NCI-H1694 (cell line): ENCODE data around the gene GALE.
"Not testable (repeated sequence)": the region's sequence is repeated elsewhere in the genome, so short reads cannot be mapped to it uniquely, and the experiment has no call there.

ENCODE experiments used
- DNase-seq: peaks from one replicate; lab custom pipeline; 2025; lab: John Stamatoyannopoulos, UW

The GALE gene

DNA sequence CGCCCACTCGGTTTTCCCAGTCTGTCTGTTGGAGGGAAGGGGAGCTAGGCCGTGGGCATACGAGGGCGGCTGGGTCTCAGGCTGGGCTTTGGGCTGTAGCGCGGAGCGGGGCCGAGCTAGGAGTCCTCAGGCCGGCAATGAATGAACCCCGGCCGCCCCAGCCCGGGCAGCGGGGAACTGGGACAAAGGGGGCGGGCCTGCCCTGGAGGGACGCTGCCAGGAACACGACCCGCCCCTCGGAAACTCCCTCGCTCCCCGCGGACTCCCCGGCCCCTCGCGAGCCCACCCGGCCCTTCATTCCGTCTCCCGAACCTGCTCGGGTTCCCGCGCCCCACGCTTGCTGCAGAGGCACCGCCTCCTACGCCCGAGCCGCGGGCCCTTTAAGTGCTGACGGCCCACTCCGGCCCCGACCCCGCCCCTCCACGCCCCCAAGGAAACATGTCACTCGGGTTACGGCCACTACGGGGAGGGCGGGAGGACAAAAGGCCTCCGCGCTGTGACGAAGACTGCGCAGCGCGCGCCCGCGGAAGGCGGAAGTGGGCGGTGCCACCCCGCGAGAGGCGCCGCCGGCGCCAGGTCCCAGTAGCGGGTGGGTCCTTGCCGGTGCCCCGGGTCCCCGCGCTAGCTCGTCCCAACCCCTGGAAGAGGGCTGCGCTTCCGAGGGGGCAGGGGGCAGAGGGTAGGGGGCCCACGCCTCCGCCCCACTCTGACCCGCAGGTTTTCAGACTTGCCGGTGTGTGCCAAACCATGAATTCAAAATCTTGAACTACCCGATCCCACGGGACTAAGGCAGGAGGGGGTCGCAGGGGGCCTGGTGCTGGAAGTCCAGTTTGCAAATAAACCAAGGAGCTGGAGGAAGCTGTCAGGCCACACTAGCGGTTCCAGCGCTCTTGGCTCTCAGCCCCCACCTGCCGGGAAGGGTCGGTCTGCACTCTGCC, at the start of gene GALE:
Gene GALE (minus strand): TSS at position 355 of the 938 bp plus-strand sequence. CDS start 1,747 bp downstream, outside the sequence.
- peak; percentile 68 for DNase-seq

DNA sequence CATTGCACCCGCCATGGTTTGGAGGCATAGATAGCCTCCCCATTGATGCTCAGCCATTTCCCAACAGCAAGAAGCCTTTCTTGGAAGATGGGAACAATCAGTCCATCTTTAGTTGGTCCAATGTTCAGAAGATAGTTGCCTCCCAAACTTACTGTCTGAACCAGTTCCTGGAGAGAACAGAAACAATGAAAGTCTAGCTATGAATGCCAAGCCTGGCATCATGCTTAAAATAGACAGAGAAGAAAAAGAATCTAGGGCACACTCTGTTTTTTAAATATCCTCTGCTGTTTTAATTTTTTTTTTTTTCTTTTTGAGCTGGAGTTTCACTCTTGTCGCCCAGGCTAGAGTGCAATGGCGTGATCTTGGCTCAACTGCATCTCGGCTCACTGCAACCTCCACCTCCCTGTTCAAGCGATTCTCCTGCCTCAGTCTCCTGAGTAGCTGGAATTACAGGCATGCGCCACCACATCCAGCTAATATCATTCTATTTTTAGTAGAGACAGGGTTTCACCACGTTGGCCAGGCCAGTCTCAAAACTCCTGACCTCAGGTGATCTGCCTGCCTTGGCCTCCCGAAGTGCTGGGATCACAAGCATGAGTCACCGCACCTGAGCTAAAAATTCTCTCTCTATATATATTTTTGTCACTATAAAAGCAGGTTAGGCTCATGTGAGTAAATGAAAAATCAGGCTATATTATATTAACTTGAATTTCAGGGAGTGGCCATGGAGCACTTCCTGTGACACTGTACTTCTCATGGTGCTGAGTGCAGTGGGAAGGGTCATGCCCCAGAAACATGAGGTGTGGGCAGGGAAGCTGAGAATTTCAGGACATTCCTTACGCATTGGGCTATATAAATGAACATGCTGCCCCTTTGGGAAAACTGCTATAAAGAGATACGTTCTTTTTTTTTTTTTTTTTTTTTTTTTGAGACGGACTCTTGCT, 48.4 kb upstream of the GALE start:
- no peak for DNase-seq

DNA sequence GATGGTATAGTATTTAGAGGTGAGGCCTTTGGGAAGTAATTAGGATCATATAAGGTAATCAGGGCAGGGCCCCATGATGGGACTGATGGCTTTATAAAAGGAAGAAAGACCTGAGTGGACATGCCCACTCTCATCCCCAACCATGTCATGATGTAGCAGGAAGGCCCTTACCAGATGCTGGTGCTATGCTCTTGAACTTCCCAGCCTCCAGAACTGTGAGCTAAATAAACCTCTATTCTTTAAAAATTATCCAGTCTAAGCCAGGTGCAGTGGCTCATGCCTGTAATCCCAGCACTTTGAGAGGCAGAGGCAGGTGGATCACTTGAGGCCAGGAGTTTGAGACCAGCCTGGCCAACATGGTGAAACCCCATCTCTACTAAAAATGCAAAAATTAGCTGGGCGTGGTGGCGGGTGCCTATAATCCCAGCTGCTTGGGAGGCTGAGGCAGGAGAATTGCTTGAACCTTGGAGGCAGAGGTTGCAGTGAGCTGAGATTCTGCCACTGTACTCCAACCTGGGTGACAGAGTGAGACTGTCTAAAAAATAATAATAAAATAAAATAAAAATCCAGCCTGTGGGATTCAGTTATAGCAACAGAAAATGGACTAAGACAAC, 47.0 kb upstream of the GALE start:
- DNase-seq = not testable (repeated sequence)

DNA sequence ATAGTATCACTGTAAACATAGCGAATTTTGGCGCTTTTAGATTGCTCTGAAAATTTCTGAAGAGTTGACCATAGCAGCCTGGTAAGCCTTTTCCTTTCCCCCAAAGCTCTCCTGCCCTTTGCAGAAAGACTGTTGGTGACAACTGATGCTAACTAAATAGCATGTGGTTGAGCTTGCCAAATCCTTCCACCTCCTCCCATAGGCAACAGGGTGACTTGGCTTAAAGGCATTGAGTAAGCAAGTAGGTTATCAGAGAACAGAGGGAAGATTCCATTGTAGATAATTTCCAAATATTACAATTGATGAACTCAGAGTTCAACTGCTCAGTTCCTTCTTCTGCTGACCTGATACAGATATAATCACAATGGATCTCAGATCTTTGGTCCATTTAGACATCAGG, 44.6 kb upstream of the GALE start:
- no peak for DNase-seq

DNA sequence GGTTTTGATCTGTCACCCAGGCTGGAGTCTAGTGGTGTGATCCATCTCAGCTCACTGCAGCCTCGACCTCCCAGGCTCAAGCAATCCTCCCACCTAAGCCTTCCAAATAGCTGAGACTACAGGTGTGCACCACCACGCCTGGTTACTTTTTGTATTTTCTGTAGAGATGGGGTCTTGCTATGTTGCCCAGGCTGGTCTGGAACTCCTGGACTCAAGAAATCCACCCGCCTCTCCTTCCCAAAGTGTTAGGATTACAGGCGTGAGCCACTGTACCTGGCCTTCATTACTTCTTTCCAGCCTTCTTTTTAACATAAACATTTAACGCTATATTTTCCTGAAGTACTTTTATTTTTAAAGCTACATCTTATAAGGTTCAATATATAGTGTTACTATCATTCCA, 43.1 kb upstream of the GALE start:
- no peak for DNase-seq

DNA sequence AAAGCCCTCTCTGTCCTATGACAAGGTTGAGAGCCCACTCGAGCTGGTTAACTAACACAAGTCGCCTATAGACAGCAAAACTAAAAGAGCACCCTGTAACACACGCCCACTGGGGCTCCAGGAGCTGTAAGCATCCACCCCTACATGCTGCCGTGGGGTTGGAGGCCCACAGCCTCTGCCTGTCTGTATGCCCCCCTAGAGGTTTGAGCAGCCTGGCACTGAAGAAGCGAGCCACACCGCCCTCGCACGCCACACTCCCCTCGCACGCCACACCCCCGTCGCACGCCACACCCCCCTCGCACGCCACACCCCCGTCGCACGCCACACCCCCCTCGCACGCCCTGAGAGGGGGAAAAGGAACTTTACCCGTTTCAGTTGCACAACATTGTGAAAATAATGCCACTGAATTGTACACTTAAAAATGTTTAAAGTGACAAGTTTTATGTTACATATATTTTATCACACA, 37.9 kb upstream of the GALE start:
- no peak for DNase-seq

DNA sequence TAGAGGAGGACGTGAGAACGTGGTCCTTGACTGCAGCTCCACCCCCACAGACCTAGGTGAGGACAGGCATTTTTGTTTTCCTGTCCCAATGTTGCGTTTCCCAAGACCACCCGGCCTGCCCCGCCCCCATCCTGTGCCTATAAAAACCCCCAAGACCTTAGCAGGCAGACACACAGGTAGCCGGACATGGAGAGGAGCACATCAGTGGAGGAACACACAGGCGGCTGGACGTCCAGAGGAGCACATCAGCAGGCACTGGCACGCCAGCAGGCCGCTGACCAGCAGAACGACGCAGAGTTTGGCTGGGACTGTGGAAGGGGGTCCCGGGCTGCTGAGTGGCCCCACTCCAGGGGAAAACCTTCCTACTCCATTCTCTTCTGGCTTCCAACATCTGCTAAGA, 37.4 kb upstream of the GALE start:
- no peak for DNase-seq

DNA sequence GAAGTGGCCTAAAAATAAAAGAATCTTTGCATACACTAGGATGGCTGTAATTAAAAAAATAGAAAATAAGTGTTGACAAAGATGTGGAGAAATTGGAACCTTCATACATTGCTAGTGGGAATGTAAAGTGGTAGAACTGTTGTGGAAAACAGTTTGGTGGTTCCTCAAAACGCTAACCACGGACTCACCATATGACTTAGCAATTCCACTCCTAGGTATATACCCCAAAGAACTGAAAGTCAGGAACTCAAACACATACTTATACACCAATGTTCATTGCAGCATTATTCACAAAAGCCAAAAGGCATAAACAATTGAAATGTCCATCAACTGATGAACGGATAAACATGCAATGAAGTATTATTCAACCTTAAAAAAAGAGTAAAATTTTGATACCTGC, 35.5 kb upstream of the GALE start:
- DNase-seq = no peak

DNA sequence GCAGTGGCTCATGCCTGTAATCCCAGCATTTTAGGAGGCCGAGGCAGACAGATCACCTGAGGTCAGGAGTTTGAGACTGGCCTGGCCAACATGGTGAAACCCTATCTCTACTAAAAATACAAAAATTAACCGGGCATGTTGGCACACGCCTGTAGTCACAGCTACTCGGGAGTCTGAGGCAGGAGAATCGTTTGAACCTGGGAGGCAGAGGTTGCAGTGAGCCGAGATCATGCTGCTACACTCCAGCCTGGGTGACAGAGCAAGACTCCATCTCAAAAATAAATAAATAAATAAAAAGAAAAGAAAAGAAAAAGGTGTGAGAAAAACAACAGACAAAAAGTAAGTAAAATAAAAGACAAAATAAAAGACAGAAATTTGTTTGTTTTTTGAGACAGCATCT, 33.6 kb upstream of the GALE start:
- DNase-seq = not testable (repeated sequence)

DNA sequence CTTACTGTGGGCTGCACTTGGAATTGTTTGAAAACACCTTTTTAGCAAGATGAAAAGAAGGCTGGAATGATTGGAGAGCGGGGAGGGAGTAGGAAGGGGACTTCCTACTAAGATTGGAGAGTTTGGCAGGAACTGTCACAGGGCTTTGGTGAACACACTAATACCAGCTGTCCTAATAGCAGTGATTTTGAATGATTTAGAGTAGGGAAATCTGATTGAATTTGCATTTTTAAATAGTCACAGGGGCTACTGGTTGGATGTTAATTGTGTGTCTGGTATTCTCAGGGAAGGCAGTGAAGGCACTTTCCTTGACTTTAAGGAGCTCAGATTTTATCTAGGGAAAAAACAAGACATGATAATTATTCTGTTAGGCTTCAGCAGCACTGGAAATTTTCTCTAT, 27.2 kb upstream of the GALE start:
- DNase-seq = no peak

DNA sequence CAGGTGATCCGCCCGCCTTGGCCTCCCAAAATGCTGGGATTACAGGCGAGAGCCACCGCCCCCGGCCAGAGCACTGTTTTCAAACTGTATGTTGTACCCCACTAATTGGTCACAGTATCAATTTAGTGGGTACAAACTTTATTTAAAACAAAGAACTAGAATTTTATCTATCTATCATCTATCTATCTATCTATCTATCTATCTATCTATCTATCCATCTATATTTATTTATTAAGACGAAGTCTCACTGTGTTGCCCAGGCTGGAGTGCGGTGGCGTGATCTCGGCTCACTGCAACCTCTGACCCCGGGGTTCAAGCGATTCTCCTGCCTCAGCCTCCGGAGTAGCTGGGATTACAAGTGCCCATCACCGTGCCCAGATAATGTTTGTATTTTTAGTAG, 26.0 kb upstream of the GALE start:
- not testable (repeated sequence) for DNase-seq

DNA sequence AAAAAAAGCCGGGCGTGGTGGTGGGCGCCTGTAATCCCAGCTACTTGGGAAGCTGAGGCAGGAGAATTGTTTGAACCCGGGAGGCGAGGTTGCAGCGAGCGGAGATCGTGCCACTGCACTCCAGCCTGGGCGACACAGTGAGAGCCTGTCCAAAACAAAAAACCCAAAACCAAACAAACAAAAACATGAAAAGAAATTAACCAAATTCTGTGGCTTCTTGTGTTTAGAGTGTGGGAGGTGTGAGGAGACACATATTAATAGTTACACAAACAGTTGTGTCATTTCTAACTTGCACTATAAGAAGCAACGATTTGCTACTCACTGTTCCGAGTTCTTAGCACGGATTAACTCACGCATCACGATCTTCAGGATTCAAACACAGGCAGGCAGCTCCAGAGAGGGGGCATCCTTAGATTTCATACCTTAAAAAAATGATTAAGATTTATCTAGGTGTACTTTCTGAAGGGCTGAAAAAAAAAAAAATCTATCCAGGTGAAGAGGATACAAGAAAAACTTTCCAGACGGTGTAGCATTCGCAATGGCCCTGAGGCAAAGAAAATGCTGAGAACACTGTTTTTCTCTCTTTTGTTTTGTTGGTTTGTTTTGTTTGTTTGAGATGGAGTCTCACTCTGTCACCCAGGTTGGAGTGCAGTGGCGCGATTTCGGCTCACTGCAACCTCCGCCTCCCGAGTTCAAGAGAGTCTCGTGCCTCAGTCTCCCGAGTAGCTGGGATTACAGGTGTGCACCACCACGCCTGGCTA, 25.4 kb upstream of the GALE start:
- no peak for DNase-seq

DNA sequence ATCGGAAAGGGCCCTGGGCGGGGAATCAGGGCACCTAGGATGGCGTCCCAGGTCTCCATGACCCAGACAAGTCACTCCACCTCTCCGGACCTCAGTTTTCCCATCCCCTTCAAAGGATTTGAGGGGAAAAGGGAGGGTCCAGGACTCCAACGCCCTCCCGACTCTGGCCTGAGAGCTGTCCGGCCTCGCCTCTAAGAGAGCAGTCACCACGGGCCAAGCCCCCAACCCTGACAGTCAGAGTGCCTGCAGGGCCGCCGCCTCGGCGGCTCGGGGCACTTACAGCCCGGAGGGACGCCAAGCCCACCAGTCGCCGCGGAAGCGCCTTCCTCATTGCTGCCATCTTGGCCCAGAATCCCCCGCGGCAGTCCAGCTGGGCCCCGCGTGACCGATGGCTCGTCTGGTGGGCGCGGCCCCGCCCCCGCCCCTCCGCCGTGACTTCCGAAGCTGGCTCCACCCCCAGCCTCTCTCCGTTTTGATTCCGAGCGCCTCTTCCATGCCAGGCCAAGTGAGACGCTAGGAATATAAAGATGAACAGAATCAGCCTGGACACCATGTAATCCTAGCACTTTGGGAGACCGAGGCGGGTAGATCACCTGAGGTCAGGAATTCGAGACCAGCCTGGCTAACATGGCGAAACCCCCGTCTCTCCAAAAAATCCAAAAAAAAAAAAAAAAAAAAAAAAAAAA, 24.7 kb upstream of the GALE start, which contains the start of gene HMGCL:
Gene HMGCL (minus strand): TSS at position 354 of the 686 bp plus-strand sequence. CDS start 14 bp downstream, at position 340.
- peak; percentile 74 for DNase-seq

DNA sequence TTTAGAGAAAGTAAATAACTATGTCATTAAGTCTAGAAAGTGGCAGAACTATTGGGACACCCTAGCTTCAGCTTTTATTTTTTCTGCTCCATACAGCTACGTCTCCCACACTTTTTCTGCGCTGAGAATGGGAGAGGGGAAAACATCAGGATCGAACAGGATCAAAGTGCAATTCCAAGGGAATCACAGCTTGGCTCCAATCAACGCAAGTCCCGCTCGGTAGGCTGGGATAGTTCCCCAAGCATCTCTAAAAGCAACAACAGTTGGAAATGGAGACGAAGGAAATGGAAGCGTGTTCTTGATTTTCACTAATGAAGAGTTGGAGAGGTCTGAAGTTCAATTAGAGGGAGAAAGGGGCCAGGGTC, 24.1 kb upstream of the GALE start:
- no peak for DNase-seq

DNA sequence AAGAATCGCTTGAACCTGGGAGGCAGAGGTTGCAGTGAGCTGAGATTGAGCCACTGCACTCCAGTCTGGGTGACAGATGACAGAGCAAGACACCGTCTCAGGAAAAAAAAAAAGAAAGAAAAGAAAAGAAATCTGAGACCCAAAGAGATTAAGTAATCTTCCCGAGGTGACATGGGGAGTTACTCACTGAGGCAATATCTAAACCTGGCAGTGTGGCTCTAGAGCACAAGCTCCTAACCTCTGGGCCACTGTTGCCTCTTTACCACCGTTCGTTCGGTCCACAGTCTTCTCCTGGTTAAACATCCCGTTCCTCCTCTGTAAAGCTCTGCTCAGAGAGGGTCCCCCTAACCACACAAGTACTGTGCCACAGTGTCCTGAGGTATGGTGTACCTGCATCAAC, 23.2 kb upstream of the GALE start:
- no peak for DNase-seq

DNA sequence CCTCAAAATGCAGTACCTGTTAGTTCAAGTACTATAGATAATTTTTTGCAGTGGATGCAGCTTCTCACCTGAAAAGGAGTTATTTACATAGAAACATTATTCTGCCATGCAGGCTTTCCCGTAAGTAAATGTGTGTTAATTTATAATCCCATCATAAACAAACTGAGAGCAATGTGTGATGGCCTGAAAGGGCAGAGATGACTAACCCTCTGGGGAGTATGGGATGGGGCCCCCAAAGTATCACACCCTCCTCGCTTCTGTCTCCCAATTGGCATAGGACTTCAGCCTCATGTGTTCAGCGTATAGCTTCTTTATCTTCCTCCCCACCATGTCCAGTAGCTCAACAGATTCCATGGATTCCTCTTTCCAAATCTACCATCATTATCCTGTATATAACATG, 17.1 kb upstream of the GALE start:
- DNase-seq = no peak

DNA sequence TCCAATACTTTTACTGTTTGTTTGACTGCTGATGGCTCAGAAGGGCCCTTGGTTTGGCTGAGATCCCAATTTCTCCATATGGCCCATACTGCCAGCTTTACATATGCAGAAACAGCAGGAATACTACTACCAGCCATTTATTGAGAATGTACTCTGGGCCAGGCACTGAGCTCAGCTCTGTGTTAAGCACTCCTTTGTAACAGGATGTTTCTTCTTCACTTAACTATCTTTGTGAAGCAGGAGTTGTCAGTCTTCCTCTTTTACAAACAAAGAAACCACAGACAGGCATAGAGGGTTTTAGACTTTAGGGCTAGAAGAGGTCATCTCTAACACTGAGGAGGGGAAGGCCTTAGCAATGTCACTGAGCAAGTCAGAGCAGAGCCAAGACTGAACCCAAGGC, 16.4 kb upstream of the GALE start:
- DNase-seq = peak; percentile 28

DNA sequence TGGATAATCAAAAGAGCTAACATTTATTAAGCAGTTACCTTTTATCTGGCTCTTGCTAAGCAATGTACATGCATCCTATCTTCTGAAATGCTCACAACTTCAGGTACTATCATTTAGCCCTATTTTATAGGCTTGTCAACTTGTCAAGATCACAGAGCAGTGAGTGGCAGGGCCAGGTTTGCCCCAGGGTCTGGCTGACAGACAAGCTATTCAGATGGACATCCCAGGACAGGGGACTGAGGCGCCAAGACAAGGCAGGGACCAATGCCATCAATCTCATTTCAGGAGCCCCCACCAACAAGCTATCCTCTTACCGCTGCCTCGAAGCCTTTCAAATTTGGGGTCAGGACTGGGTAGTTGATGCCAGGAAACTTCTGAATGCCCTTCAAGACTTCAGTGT, 15.8 kb upstream of the GALE start:
- DNase-seq = no peak

DNA sequence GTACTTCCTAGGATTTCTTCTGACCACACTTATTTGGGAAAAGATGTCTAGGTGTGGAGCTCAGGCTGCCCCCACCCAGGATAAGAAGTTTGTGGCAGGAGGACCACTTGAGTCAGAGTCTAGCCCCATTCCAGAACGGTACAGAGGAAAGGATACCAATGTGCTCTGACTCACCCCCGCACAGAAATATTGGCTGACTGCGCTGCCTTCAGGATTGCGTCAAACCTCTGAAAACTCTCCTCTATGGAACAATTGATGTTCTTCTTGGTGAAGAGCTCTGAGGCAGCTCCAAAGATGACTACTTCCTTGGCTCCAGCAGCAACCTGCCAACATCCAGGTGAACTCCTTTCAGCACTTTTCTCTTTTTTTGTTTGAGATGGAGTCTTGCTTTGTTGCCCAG, 13.5 kb upstream of the GALE start:
- no peak for DNase-seq

DNA sequence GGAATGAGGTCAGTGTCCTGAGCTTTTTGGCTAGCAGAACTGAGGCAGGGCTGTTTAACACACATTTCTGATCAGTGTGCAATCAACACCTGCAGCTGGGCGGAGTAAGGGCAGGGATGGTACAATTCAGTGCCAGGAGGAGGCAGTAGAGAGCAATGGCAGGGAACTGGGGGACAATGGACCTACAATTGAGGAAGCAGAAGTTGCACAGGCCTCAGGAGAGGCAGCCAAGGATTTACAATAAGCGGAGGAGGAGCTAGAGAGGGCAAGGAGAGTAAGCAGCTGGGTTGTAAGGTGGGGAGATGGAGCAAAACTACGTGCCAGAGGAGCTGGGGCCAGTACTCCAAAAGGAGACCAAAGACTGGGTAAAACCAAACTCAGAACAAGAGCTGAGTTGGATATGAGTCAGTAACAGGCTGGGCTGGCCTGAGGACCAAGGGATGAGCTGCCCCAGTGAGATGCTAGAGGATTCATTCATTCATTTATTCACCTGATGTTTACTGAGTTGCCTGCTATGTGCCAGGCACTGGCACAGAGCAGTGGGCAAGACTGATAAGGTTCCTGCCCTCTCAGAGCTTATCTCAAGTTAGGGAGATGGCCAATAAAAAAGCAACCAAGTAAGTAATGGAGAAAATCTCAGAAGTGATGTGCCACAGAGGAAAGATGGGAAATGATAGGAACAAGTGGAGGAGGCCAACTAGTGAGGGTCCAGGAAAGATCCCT, 10.4 kb upstream of the GALE start:
- peak; percentile 23 for DNase-seq
